Measurements from ENCODE around the gene QSOX1. TPM values are rescaled to one million over a fixed set of nuclear protein-coding genes. Genes with fewer than 3 reads are reported as not detected.
A peak's percentile ranks its signal among the peaks of the same experiment; 100 is the strongest.

The QSOX1 gene
- total and polyA plus RNA-seq, 2 donors (not counting 3 experiments of a cell fraction or from before 2014, with no cell fraction given): 256 to 415 TPM

GRCh38 chr1:180230791-180231505 is 76.3 kb downstream of the QSOX1 start:
- Histone ChIP-seq H2AFZ (ENCODE audit: low read depth, low read length) (peak overlapping the region; percentile 34), H3K4me1 (ENCODE audit: control insufficient read depth, extremely low read depth, insufficient read depth, low read length) (peaks cover 25% of the 10 kb centered on the region), H3K27me3 (ENCODE audit: control insufficient read depth in 2 of 2, insufficient read depth in 2 of 2, low read length in 2 of 2) (peaks cover 69 to 92% of the 10 kb centered on the region in 2 experiments), H3K27ac (ENCODE audit: insufficient read depth, low read depth, low read length) (no peak overlapping the region), H3K36me3 (ENCODE audit: control insufficient read depth in 2 of 2, extremely low read depth in 1 of 2, insufficient read depth in 2 of 2, low read length in 2 of 2) (no peaks in the 10 kb centered on the region), H3K9me1 (replicated peaks; ENCODE audit: control insufficient read depth, extremely low read depth, insufficient read depth, low read length) (no peaks in the 10 kb centered on the region), H4K20me1 (replicated peaks; ENCODE audit: control insufficient read depth, extremely low read depth, insufficient read depth, low read length) (no peaks in the 10 kb centered on the region), H3K9ac (replicated peaks; ENCODE audit: extremely low read depth, insufficient read depth, low read length) (no peak overlapping the region), H3K4me3 (replicated peaks in 1 of 3; ENCODE audit: insufficient read depth in 1 of 3, low read depth in 1 of 3, low read length in 3 of 3) (peak overlapping the region; percentile 11 to 67 (median 43)), H3K4me2 (ENCODE audit: insufficient read depth, low read length) (peak overlapping the region; percentile 82), H3K9me3 (replicated peaks; ENCODE audit: control insufficient read depth, insufficient read depth, low read length) (no peaks in the 10 kb centered on the region), H3K79me2 (ENCODE audit: control insufficient read depth, insufficient read depth, low read length) (no peaks in the 10 kb centered on the region)
- dilution Hi-C loops (cut with MboI; ENCODE audit: extremely low pct_ligation_motif_present, low sequenced_read_pairs) (no loop called here), intact Hi-C loops (cut with micrococcal nuclease) (no loop called here)
- POLR2A ChIA-PET: no interaction called here
- BruUV-seq (replicated peaks): no TSS peak
- DNase-seq (ENCODE audit: low read depth, low spot score): peak; percentile 34
- CTCF ChIA-PET: interaction anchor here (0.8 kb wide), 1 partner anchor 9 kb away, joined by 3 read pairs; no protein-coding TSS in a partner anchor
- peak; percentile 95 for TF ChIP-seq EZH2 (IDR thresholded peaks at IDR 0.05; ENCODE audit: borderline replicate concordance, low read depth, low read length, severe bottlenecking)
- no peak for TF ChIP-seq MYC (IDR thresholded peaks at IDR 0.05; ENCODE audit: low read depth, low read length)
- FAIRE-seq: peak; percentile 26

DNA sequence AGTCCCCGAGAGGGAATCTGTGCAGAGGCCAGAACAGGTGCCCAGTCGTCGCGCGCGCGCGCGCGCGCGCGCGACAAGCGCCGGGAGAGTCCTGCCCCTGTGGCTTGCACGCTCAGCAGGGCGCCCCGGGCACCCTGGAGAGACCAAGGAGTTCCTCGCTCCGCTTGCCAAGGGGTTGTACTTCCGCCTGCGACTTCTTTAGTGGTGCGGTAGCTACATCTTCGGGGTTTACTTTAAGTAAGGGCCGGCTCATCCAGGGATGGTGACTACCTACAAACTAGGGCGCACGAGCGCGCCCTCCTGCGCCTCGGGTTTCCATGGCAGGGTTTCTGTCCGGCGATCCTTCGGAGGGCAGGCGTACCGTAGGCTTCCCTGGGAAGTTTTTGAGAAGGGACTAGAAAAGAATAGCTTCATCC is 76.8 kb downstream of the QSOX1 start:
- H2AFZ ChIP-seq (ENCODE audit: low read depth, low read length): no peak overlapping the region
- no peaks in the 10 kb centered on the region for H4K20me1 ChIP-seq (replicated peaks; ENCODE audit: control insufficient read depth, extremely low read depth, insufficient read depth, low read length)
- no peaks in the 10 kb centered on the region for H3K9me1 ChIP-seq (replicated peaks; ENCODE audit: control insufficient read depth, extremely low read depth, insufficient read depth, low read length)
- intact Hi-C loops (cut with micrococcal nuclease) (no loop called here), dilution Hi-C loops (cut with MboI; ENCODE audit: extremely low pct_ligation_motif_present, low sequenced_read_pairs) (no loop called here)
- peak overlapping the region in 2 of 3 experiments; percentile 11 to 43 for H3K4me3 ChIP-seq (replicated peaks in 1 of 3; ENCODE audit: insufficient read depth in 1 of 3, low read depth in 1 of 3, low read length in 3 of 3)
- TF ChIP-seq, protein P1, sequence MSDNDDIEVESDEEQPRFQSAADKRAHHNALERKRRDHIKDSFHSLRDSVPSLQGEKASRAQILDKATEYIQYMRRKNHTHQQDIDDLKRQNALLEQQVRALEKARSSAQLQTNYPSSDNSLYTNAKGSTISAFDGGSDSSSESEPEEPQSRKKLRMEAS (IDR thresholded peaks at IDR 0.05; ENCODE audit: insufficient read depth, insufficient read length): no peak
- peak; percentile 68 for TF ChIP-seq EZH2 (IDR thresholded peaks at IDR 0.05; ENCODE audit: borderline replicate concordance, low read depth, low read length, severe bottlenecking)
- no peak overlapping the region for H3K9ac ChIP-seq (replicated peaks; ENCODE audit: extremely low read depth, insufficient read depth, low read length)
- ChIA-PET POLR2A (no interaction called here), CTCF (no interaction called here)
- peak overlapping the region; percentile 82 for H3K4me2 ChIP-seq (ENCODE audit: insufficient read depth, low read length)
- no peaks in the 10 kb centered on the region for H3K9me3 ChIP-seq (replicated peaks; ENCODE audit: control insufficient read depth, insufficient read depth, low read length)
- no peak for FAIRE-seq
- DNase-seq (ENCODE audit: low read depth, low spot score): peak; percentile 29
- H3K4me1 ChIP-seq (ENCODE audit: control insufficient read depth, extremely low read depth, insufficient read depth, low read length): peaks cover 25% of the 10 kb centered on the region
- no TSS peak for BruUV-seq (replicated peaks)
- no peaks in the 10 kb centered on the region for H3K36me3 ChIP-seq (ENCODE audit: control insufficient read depth in 2 of 2, extremely low read depth in 1 of 2, insufficient read depth in 2 of 2, low read length in 2 of 2)
- H3K27ac ChIP-seq (ENCODE audit: insufficient read depth, low read depth, low read length): no peak overlapping the region
- peaks cover 69 to 92% of the 10 kb centered on the region in 2 experiments for H3K27me3 ChIP-seq (ENCODE audit: control insufficient read depth in 2 of 2, insufficient read depth in 2 of 2, low read length in 2 of 2)
- no peaks in the 10 kb centered on the region for H3K79me2 ChIP-seq (ENCODE audit: control insufficient read depth, insufficient read depth, low read length)

All from endothelial cell of umbilical vein (primary cell).